Ishikawa (cell line): ENCODE results near the gene PRELID1.

ENCODE experiments used
- CEBPB ChIP-seq: IDR thresholded peaks from 2 replicates; pipeline ENCODE4 v1.6.1; 2012
- CREB1 ChIP-seq: IDR thresholded peaks from 2 replicates; pipeline ENCODE4 v1.6.1; 2012; ENCODE audit warnings: low read depth
- EGR1 ChIP-seq: IDR thresholded peaks from 2 replicates; pipeline ENCODE4 v1.6.1; 2012
- EP300 ChIP-seq: IDR thresholded peaks from 2 replicates; pipeline ENCODE4 v1.6.1; 2012; ENCODE audit warnings: borderline replicate concordance
- FOXM1 ChIP-seq: IDR thresholded peaks from 2 replicates; pipeline ENCODE4 v1.6.1; 2012; ENCODE audit warnings: low read depth, borderline replicate concordance
- MAX ChIP-seq: IDR thresholded peaks from 2 replicates; pipeline ENCODE4 v1.6.1; 2012
- RAD21 ChIP-seq: IDR thresholded peaks from 2 replicates; pipeline ENCODE4 v1.6.1; 2012; ENCODE audit warnings: low read depth
- REST ChIP-seq: IDR thresholded peaks from 2 replicates; pipeline ENCODE4 v1.6.1; 2012; ENCODE audit warnings: low read depth, mild to moderate bottlenecking
- TAF1 ChIP-seq: IDR thresholded peaks from 2 replicates; pipeline ENCODE4 v1.6.1; 2012; ENCODE audit warnings: low read depth, mild to moderate bottlenecking
- TCF12 ChIP-seq: IDR thresholded peaks from 2 replicates; pipeline ENCODE4 v1.6.1; 2012; ENCODE audit warnings: low read depth
- USF1 ChIP-seq: IDR thresholded peaks from 2 replicates; pipeline ENCODE4 v1.6.1; 2012
- YY1 ChIP-seq: IDR thresholded peaks from 2 replicates; pipeline ENCODE4 v1.6.1; 2012; ENCODE audit warnings: low read depth
- ZBTB7A ChIP-seq: IDR thresholded peaks from 2 replicates; pipeline ENCODE4 v1.6.1; 2012; ENCODE audit warnings: low read depth

GRCh38 chr5:177344891-177345290 is 41.3 kb downstream of the PRELID1 start:
- TF ChIP-seq REST = no peak
- no peak for TF ChIP-seq MAX
- TF ChIP-seq USF1 = no peak
- no peak for TF ChIP-seq TAF1
- no peak for TF ChIP-seq YY1
- no peak for TF ChIP-seq TCF12
- no peak for TF ChIP-seq ZBTB7A
- no peak for TF ChIP-seq EP300
- TF ChIP-seq CEBPB = no peak
- TF ChIP-seq RAD21 = no peak
- no peak for TF ChIP-seq FOXM1
- no peak for TF ChIP-seq CREB1
- TF ChIP-seq EGR1 = no peak
